Left ventricle myocardium inferior (tissue), 1 donor: Measurements from ENCODE around the gene ATXN1. TPM values are rescaled to one million over a fixed set of nuclear protein-coding genes. Genes with fewer than 3 reads are reported as not detected.

Source experiments
- DNase-seq: peaks from one replicate; pipeline ENCODE4 v3.0.0-alpha.2; 2020
- H3K27ac ChIP-seq: fragments of 200-600 bp; replicated peaks from 2 replicates; pipeline ENCODE4 v1.8.0; 2021
- H3K27me3 ChIP-seq: fragments of 200-600 bp; 2 replicates; pipeline ENCODE4 v1.8.0; 2021; ENCODE audit warnings: low read depth
- H3K36me3 ChIP-seq: fragments of 200-600 bp; 2 replicates; pipeline ENCODE4 v1.8.0; 2021
- H3K4me1 ChIP-seq: fragments of 200-600 bp; 2 replicates; pipeline ENCODE4 v1.8.0; 2021
- H3K4me3 ChIP-seq: fragments of 200-600 bp; 2 replicates; pipeline ENCODE4 v1.8.0; 2021; ENCODE audit warnings: mild to moderate bottlenecking, moderate library complexity
- H3K9me3 ChIP-seq: fragments of 200-600 bp; replicated peaks from 2 replicates; pipeline ENCODE4 v1.8.0; 2021
- intact Hi-C: fragments of 100-400 bp; cut with micrococcal nuclease; formaldehyde crosslinking; loops from one replicate; pipeline ENCODE4 v1.11.0; 2022
- total RNA-seq: library from RNA; stranded (reverse); fragmentation: NEBNext Ultra II Directional; extraction: Animal tissue kit (Norgen Biotek cat#: 25700); gene quantifications from one replicate; pipeline ENCODE4 v1.2.1, GENCODE V29; 2021
- TF ChIP-seq, protein P1 (sequence below): fragments of 200-600 bp; IDR thresholded peaks from 2 replicates; pipeline ENCODE4 v1.8.0; 2021; ENCODE audit warnings: antibody characterized with exemption, mild to moderate bottlenecking, borderline replicate concordance
- donor health status: DM: no; HTN: yes; CAD: no; lungs with severe emphysema.

Gene ATXN1
- total RNA-seq, 1 donor from 2014 or later, result 41.5 TPM

DNA sequence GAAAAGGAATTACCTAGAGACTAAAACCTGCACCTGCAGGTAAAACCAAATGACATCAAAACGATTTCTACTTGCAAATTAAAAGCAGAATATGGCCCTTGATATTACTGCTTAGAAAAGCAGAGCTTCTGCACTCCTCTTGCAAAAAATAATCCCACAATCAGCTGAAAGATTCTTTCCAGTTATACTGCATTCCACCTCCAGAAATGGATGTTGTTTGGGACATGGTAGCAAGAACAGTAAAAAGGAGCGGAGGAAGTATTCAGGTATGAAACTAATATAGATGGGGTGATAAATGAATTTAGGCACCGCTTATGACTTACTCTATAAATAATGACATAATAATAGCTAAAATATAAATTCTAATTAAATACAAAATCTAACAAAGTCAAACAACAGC, 14.9 kb downstream of the ATXN1 start:
- H3K9me3 ChIP-seq, result no peaks in the 10 kb centered on the region
- H3K27me3 ChIP-seq, result no peaks in the 10 kb centered on the region
- TF ChIP-seq, protein P1, sequence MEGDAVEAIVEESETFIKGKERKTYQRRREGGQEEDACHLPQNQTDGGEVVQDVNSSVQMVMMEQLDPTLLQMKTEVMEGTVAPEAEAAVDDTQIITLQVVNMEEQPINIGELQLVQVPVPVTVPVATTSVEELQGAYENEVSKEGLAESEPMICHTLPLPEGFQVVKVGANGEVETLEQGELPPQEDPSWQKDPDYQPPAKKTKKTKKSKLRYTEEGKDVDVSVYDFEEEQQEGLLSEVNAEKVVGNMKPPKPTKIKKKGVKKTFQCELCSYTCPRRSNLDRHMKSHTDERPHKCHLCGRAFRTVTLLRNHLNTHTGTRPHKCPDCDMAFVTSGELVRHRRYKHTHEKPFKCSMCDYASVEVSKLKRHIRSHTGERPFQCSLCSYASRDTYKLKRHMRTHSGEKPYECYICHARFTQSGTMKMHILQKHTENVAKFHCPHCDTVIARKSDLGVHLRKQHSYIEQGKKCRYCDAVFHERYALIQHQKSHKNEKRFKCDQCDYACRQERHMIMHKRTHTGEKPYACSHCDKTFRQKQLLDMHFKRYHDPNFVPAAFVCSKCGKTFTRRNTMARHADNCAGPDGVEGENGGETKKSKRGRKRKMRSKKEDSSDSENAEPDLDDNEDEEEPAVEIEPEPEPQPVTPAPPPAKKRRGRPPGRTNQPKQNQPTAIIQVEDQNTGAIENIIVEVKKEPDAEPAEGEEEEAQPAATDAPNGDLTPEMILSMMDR, result no peak
- H3K27ac ChIP-seq, result no peak overlapping the region
- no peak overlapping the region for H3K4me3 ChIP-seq
- H3K4me1 ChIP-seq, result peaks cover 87% of the 10 kb centered on the region
- DNase-seq, result no peak
- intact Hi-C loops, result no loop called here
- no peaks in the 10 kb centered on the region for H3K36me3 ChIP-seq

DNA sequence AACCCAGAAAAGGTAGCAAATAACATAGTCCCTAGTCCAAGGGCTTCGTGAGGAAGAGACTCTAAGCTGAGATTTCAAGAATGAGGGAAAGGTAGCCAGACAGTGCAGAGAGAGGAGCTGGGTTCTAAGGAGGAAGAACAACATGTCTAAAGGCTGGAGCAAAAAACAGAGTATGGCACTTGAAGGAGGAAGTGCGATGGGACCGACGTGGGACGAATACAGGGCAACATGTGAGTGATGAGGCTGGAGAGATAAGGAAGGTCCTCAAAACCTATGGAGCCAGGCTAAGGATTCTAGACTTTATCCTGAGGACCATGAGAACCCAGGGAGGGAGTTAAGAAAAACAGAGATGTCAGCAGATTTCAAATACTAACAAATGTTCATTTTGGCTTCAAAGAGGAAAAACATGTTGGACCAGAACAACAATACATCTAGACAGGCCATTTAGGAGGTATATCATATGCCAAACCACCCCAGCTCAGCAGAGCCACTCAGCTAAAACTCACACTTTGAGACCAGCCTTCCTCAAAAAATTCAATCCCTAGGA, 17.5 kb downstream of the ATXN1 start:
- DNase-seq, result no peak
- no peaks in the 10 kb centered on the region for H3K27me3 ChIP-seq
- H3K9me3 ChIP-seq, result no peaks in the 10 kb centered on the region
- H3K4me3 ChIP-seq, result no peak overlapping the region
- H3K27ac ChIP-seq, result no peak overlapping the region
- TF ChIP-seq, protein P1, result no peak
- H3K4me1 ChIP-seq, result peaks cover 92% of the 10 kb centered on the region
- H3K36me3 ChIP-seq, result no peaks in the 10 kb centered on the region
- intact Hi-C loops, result no loop called here

DNA sequence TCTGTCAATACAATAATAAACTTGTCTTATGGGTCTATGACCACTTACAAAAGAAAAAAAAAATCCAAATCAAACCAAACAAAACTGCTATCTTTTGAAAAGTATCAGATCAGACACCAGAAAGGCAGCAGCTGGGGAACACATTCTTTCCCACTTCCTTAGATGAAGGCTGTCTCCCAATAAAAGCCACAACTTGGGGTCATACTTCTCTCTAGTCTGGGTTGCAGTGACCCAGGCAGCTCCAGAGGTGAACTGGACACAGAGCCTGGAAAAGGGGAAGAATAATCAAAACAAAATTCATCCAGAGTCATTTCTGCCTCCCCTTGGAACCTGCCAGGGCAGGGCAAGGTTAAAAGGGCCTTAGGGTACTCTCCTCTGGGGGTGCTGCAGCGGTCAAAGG, 19.1 kb downstream of the ATXN1 start:
- H3K4me1 ChIP-seq, result peaks cover 93% of the 10 kb centered on the region
- no peaks in the 10 kb centered on the region for H3K9me3 ChIP-seq
- TF ChIP-seq, protein P1, result no peak
- no peaks in the 10 kb centered on the region for H3K36me3 ChIP-seq
- no peak overlapping the region for H3K4me3 ChIP-seq
- H3K27me3 ChIP-seq, result no peaks in the 10 kb centered on the region
- intact Hi-C loops, result no loop called here
- no peak for DNase-seq
- peak overlapping the region; percentile 65 for H3K27ac ChIP-seq

DNA sequence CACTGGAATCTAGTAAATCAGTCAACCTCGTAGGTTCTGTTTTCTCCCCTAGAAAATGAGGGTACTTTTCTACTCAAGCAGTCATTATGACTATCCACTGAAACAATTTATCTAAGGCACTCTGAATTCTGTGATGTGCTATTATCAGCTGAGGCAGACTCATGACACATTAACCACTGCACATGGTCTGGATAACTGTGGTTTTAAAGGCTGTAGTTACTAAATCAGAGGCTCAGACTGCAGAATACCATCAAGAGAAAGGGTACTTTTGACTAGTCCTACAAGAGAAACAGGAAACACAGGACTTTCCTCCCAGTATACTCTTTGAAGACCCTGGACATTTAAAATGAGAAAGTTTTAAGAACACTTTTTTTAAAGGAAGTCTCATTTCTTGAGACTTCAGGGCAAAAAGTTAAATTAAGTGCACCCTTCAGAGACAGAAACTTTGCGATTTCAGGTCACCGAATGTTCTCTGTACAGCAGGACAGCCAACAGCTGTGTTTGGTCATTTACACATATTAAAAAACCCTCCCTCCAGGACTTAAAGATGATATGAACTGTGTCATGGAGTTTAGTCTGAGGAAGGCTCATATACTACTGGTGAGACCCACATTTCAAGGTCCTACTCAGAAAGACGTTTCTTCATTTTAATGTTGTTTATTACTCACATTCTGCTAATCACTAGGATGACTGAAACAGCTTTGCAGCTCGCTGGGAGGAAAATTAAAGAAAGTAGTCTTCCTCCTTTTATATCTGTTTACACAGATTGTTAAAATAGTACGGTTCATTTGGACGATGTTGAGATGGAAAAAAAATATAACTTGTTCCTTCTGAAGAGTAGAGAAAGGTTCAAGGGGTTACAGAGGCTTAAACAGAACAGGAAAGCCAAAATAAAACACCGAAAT, 19.9 kb downstream of the ATXN1 start:
- H3K4me3 ChIP-seq, result no peak overlapping the region
- TF ChIP-seq, protein P1, result no peak
- peaks cover 93% of the 10 kb centered on the region for H3K4me1 ChIP-seq
- H3K9me3 ChIP-seq, result no peaks in the 10 kb centered on the region
- peak overlapping the region; percentile 65 for H3K27ac ChIP-seq
- no peaks in the 10 kb centered on the region for H3K27me3 ChIP-seq
- H3K36me3 ChIP-seq, result no peaks in the 10 kb centered on the region
- intact Hi-C loops, result no loop called here
- no peak for DNase-seq

DNA sequence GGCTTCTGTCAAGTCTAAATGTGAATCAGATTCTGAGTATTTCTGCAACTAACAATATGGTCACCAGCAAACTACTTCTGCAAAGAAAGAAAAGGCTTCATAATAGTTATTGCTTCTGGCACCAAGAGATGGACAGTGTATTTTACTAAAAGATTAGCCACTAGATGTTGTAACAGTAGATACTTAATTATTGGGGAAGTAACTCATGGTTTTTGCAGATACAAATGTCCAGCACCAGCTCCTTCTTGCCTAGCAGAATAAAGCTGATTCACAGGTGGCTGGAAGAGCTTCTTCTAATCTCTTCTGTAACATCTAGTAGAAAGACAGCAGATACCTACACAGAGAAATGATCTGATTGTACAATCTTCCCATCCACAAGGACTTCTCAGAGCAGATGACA, 21.2 kb downstream of the ATXN1 start:
- Histone ChIP-seq H3K4me1 (peaks cover 95% of the 10 kb centered on the region), H3K9me3 (no peaks in the 10 kb centered on the region), H3K27ac (peak overlapping the region; percentile 65), H3K4me3 (no peak overlapping the region), H3K36me3 (no peaks in the 10 kb centered on the region), H3K27me3 (no peaks in the 10 kb centered on the region)
- TF ChIP-seq, protein P1, result no peak
- no peak for DNase-seq
- intact Hi-C loops, result no loop called here
